Measurements from ENCODE around the gene STXBP5L. TPM values are rescaled to one million over a fixed set of nuclear protein-coding genes. Genes with fewer than 3 reads are reported as not detected.

Gene STXBP5L
- total and polyA plus RNA-seq, 12 donors, result not detected

DNA sequence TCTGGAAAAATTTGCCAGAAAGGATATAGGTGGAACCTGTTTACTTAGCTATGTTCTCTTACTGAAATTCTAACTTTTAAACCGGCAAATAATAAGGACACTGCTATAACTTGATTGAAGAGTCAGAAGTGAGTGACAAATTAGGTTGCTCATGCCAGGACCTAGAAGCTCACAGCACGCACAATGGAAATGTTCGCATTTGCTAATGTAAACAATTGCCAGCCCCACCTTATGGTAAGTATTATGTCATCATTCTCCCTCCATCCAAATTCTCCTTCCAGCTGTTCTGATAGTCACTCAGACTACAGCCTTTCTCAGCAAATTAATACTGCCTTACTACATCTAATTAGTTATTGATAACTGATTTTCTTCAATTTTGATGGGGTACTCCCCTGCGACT lies 4.8 kb upstream of the STXBP5L start:
- TF ChIP-seq, protein P1, sequence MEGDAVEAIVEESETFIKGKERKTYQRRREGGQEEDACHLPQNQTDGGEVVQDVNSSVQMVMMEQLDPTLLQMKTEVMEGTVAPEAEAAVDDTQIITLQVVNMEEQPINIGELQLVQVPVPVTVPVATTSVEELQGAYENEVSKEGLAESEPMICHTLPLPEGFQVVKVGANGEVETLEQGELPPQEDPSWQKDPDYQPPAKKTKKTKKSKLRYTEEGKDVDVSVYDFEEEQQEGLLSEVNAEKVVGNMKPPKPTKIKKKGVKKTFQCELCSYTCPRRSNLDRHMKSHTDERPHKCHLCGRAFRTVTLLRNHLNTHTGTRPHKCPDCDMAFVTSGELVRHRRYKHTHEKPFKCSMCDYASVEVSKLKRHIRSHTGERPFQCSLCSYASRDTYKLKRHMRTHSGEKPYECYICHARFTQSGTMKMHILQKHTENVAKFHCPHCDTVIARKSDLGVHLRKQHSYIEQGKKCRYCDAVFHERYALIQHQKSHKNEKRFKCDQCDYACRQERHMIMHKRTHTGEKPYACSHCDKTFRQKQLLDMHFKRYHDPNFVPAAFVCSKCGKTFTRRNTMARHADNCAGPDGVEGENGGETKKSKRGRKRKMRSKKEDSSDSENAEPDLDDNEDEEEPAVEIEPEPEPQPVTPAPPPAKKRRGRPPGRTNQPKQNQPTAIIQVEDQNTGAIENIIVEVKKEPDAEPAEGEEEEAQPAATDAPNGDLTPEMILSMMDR (IDR thresholded peaks at IDR 0.05), result no peak
- 70 to 75% methylated on average over 4 of the region's 4 CpGs for WGBS, 2 donors
- peaks cover 0 to 4% (median 0%) of the 10 kb centered on the region in 9 donors for H3K4me1 ChIP-seq
- DNase-seq (no peak), ATAC-seq (no peak)
- no peak overlapping the region for H3K27ac ChIP-seq
- peaks cover 0 to 25% (median 14%) of the 10 kb centered on the region in 7 donors for H3K27me3 ChIP-seq
- H3K36me3 ChIP-seq, result no peaks in the 10 kb centered on the region
- H3K9me3 ChIP-seq, result peaks cover 0 to 2% (median 0%) of the 10 kb centered on the region in 11 donors
- intact Hi-C loops (cut with DNase I), result no loop called here
- H3K4me3 ChIP-seq, result no peak overlapping the region

DNA sequence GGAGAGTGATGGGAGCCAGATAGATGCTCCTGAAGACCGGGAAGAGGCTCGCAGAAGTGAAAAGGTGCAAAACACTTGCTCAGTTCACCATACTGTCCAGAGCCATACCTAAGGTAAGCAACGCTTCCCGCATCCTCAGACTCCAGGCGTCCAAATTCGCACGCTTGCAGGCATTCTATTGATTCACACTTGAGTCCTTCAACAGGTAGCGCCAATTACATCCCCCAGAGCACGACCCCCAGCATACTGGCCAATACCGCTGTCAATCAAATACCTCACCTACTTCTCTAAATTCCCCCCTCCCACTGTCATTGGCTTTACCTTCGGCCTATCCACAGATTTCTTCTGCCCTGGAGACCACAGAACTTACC lies 361 bp upstream of the STXBP5L start:
- WGBS, 2 donors, result 9 to 11% methylated on average over 11 of the region's 11 CpGs
- TF ChIP-seq, protein P1 (IDR thresholded peaks at IDR 0.05), result no peak
- Histone ChIP-seq H3K27ac (no peak overlapping the region), H3K27me3 (peaks cover 0 to 67% (median 56%) of the 10 kb centered on the region in 7 donors), H3K9me3 (peaks cover 0 to 2% (median 0%) of the 10 kb centered on the region in 11 donors), H3K4me3 (peak overlapping the region in 3 of 10 donors; percentile 32 to 49 (median 42)), H3K4me1 (peaks cover 0 to 18% (median 11%) of the 10 kb centered on the region in 9 donors), H3K36me3 (no peaks in the 10 kb centered on the region)
- no peak for ATAC-seq
- intact Hi-C loops (cut with DNase I), result no loop called here
- no peak for DNase-seq

DNA sequence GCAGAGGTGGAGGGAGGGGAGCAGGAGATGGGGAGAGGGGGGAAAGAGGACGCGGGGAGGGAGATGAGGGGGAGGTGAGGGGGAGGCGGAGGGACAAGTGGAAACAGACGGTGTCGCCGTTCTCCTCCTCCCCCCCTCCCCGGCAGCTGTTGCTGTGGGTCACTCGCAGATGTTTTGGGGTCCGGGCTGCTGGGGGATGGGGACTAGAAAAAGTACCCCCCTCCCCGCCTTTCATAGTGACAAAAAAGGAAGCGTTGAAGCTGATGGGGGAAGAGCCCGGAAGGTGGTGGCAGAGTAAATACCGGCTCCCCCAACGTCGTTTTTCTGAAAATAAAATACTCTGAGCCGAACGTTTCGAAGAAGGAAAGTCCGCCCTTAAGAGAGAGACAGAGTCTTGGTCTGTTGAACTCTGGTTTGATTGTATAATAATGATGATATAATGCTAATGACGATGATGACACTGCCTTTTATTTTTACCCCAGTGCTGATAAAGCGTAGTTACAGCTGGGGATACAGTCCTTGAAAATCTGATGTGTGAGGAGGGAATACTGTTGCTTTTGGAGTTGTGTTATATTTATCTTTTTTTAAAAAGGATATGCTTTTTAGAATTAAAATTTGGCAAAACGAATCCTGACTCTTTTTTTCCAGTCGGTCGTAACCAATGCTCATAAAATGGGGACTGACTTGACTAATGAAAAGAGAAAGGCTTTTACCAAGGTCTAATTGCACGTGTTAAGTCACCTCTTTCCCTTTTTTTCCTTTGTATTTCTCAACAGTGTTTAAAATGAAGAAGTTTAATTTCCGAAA lies 993 bp downstream of the STXBP5L start:
- Histone ChIP-seq H3K4me3 (peak overlapping the region in 9 of 10 donors; percentile 12 to 49 (median 38)), H3K9me3 (peaks cover 0 to 2% (median 0%) of the 10 kb centered on the region in 11 donors), H3K36me3 (no peaks in the 10 kb centered on the region), H3K27me3 (peaks cover 0 to 76% (median 68%) of the 10 kb centered on the region in 7 donors), H3K27ac (no peak overlapping the region), H3K4me1 (peaks cover 0 to 18% (median 11%) of the 10 kb centered on the region in 9 donors)
- TF ChIP-seq, protein P1 (IDR thresholded peaks at IDR 0.05), result no peak
- ATAC-seq, result no peak
- intact Hi-C loops (cut with DNase I), result no loop called here
- WGBS, 2 donors, result 2 to 3% methylated on average over 26 of the region's 26 CpGs
- no peak for DNase-seq

DNA sequence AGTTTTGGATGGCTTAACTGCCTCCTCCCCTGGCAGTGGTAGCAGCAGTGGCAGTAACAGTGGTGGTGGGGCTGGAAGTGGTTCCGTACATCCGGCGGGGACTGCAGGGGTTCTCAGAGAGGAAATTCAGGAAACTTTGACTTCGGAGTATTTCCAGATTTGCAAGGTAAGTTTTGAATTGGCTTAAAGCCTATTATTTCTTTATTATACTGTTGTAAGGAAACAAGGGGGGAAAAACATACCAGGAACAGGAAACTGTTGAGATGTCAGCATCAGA lies 1.5 kb downstream of the STXBP5L start:
- peak overlapping the region in 1 of 10 donors; percentile 43 for H3K4me3 ChIP-seq

More for the DNA sequence above, 1.5 kb downstream of the STXBP5L start:
- Histone ChIP-seq H3K9me3 (peaks cover 0 to 2% (median 0%) of the 10 kb centered on the region in 11 donors), H3K27ac (no peak overlapping the region), H3K36me3 (no peaks in the 10 kb centered on the region), H3K27me3 (peaks cover 0 to 81% (median 68%) of the 10 kb centered on the region in 7 donors), H3K4me1 (peaks cover 0 to 18% (median 11%) of the 10 kb centered on the region in 9 donors)
- TF ChIP-seq, protein P1 (IDR thresholded peaks at IDR 0.05), result no peak
- ATAC-seq (no peak), DNase-seq (no peak)
- intact Hi-C loops (cut with DNase I), result no loop called here
- 6 to 10% methylated on average over 4 of the region's 4 CpGs for WGBS, 2 donors
